GM18520 (cell line): ENCODE results near the gene TM2D3.
A peak's percentile ranks its signal among the peaks of the same experiment; 100 is the strongest.
"Not testable (repeated sequence)": the region's sequence is repeated elsewhere in the genome, so short reads cannot be mapped to it uniquely, and the experiment has no call there.

Source experiments
- ATAC-seq: cut with Tn5 transposase; IDR thresholded peaks from one replicate; pipeline ENCODE4 v1.9.1; 2021; ENCODE audit not compliant: unreplicated experiment

The TM2D3 gene

GRCh38 chr15:101657968-101658784 is 6.0 kb upstream of the TM2D3 start:
- no peak for ATAC-seq

DNA sequence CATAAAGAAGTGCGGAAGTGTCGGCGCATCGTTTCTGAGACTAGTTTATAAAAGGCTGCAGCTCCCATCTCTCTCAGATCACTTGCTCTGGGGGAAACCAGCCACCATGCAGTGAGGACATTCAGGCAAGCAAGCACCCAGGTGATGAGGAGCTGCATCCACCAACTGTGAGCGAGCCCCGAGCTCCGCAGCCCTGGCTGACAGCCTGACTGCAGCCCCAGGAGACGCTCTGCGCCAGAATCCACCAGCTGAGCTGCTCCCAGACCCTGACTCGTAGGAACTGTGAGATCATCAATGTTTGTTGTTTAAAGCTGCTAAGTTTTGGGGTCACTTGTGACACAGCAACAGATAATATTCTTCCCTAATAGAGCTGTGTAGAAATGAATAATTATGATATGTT is 5.0 kb upstream of the TM2D3 start:
- no peak for ATAC-seq

DNA sequence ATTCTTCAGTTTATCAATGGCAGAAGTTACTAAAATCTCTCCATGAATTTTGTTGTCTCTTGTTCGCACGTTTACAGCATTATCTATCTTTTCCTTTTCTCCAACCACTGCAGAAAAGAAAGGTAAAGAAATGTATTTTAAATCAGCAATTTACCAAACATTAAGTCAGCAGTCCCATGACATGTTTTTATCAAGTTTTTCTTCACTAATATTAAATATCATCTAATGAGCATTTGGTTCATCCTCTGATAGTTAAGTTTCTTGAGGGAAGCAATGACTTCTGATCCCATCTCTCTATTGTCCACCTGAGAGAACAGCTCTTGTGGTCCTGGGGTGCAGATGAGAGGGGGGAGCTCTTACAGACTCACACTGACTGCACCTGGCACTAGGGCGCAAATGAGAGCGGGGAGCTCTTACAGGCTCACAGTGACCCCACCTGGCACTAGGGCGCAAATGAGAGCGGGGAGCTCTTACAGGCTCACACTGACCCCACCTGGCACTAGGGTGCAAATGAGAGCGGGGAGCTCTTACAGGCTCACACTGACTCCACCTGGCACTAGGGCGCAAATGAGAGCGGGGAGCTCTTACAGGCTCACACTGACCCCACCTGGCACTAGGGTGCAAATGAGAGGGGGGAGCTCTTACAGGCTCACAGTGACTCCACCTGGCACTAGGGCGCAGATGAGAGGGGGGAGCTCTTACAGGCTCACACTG is 2.6 kb upstream of the TM2D3 start:
- not testable (repeated sequence) for ATAC-seq

GRCh38 chr15:101654171-101654570 is 2.0 kb upstream of the TM2D3 start:
- ATAC-seq: no peak

- no peak for ATAC-seq
These were observed 727 bp upstream of the TM2D3 start for GRCh38 chr15:101652786-101653430.

GRCh38 chr15:101651554-101652097 is 555 bp downstream of the TM2D3 start:
- peak; percentile 1 for ATAC-seq

DNA sequence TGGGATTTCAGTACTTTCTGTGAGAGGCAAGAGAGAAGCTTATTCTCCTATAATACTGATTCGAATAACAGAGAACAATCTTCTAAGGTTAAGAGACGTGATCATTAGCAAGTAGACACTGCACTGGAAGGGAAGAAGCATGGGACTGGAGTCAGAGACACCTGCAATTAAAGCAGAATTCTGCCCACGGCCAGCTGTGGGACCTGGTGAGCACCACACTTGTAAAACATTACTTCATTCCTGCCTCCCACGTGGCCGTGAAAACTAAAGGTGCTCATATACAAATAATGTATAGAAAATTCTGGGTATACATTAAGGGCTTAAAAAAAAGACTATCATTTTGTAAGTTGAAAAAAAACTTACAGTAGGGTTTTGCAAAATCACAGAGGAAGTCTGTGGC is 2.0 kb downstream of the TM2D3 start:
- ATAC-seq: no peak

- no peak for ATAC-seq
These were observed 3.8 kb downstream of the TM2D3 start for GRCh38 chr15:101648356-101648755.

- no peak for ATAC-seq
These were observed 4.9 kb downstream of the TM2D3 start for GRCh38 chr15:101647251-101647650.

- ATAC-seq: no peak
These were observed 5.5 kb downstream of the TM2D3 start for GRCh38 chr15:101646672-101647071.

GRCh38 chr15:101642361-101642760 is 9.8 kb downstream of the TM2D3 start:
- no peak for ATAC-seq

GRCh38 chr15:101641894-101642293 is 10.3 kb downstream of the TM2D3 start:
- ATAC-seq: no peak

DNA sequence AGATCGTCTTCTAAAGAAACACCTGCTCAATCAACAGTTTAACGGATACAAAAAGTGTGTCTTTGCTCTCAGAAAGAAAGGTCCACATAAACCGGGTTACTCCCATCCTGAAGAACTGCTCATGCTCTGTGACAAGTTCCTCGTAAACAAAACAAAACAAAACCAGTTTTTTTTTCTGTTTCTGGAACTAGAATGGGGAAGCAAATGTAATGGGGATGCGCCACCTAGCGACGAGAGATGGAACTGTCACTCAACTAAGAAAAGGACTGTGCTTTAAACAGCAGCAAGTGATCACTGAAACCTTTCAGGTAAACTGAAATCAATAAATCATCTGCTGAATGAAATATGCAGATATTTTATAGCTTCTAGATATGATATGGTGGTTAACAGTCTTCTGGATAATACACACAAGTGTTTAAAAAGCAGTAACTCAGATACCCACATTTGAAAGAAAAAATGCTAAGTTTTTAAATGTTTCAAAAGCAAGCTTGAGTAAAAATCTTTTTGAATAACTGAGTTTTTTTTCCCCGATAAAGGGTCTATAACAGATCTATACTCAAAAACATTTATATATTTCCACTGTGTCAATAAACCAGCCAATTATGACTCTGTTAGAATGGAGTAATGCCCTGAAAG is 10.9 kb downstream of the TM2D3 start:
- ATAC-seq: no peak

DNA sequence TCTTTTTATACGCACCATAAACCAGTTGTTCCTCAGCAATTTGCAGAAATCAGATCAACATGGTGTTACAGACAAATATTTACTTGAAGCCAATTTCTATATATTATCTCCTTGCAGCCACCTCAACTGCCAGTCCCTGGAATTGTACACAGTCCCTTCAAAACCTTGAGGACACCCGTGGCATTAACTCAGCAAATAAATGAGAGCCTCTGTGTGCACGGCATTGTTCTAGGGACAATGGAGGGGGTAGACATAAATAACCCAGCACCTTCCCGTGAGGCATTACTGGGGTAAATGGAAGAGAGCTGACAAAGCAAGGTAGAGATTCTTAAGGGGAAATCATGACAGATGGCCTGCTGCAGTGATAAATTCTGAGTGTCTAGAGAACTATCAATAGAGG is 12.5 kb downstream of the TM2D3 start:
- ATAC-seq: no peak

GRCh38 chr15:101637919-101638318 is 14.3 kb downstream of the TM2D3 start:
- no peak for ATAC-seq

- no peak for ATAC-seq
These were observed 14.7 kb downstream of the TM2D3 start for GRCh38 chr15:101637516-101637915.

GRCh38 chr15:101637038-101637437 is 15.1 kb downstream of the TM2D3 start:
- no peak for ATAC-seq

- ATAC-seq: no peak
These were observed 16.0 kb downstream of the TM2D3 start for GRCh38 chr15:101635944-101636727.

DNA sequence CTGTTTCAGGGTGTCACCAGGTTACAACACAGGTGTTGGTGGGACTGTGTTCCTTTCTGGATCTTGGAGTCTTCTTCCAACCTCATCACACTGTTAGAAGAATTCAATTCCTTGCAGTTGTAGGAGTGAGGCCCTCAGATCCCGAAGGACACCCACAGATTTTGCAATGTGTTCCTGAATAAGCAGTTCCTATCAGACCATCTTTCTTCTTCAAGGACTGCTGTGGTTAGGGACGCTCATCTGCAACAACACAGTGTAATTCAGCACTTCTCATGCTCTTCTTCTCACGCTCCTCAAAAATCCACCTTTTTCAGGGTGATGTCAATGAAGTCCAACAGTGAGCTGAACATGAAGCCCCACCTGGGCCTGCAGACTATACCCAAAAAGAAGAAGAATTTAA is 18.8 kb downstream of the TM2D3 start:
- no peak for ATAC-seq

GRCh38 chr15:101626729-101627128 is 25.5 kb downstream of the TM2D3 start:
- ATAC-seq: not testable (repeated sequence)
